Fibroblast of lung (primary cell): ENCODE results near the gene TNFSF13. TPM values are rescaled to one million over a fixed set of nuclear protein-coding genes. Genes with fewer than 3 reads are reported as not detected.
A peak's percentile ranks its signal among the peaks of the same experiment; 100 is the strongest.

Source experiments
- DNase-seq, 2 donors: peaks; one replicate each; pipeline versions ENCODE4 v3.0.0 to v3.0.0-alpha.2; 2010; ENCODE audit warnings: low read depth in 2 of 2
- H2AFZ ChIP-seq: 2 replicates; pipeline ENCODE4 v1.5.1; 2012; ENCODE audit warnings: low read length, control low read depth, inconsistent platforms
- H3K27ac ChIP-seq: 2 replicates; pipeline ENCODE4 v1.5.1; 2011; ENCODE audit warnings: low read length, control low read depth; ENCODE audit not compliant: insufficient read depth
- H3K27me3 ChIP-seq: 2 replicates; pipeline ENCODE4 v1.5.1; 2011; ENCODE audit warnings: mild to moderate bottlenecking, low read length; ENCODE audit not compliant: control insufficient read depth, insufficient read depth
- H3K36me3 ChIP-seq: 2 replicates; pipeline ENCODE4 v1.5.1; 2011; ENCODE audit warnings: low read length; ENCODE audit not compliant: control insufficient read depth, insufficient read depth
- H3K4me1 ChIP-seq: 2 replicates; pipeline ENCODE4 v1.5.1; 2011; ENCODE audit warnings: low read length; ENCODE audit not compliant: control insufficient read depth, insufficient read depth; ENCODE audit errors: extremely low read depth
- H3K4me2 ChIP-seq: 2 replicates; pipeline ENCODE4 v1.5.1; 2011; ENCODE audit warnings: low read length, control low read depth; ENCODE audit not compliant: insufficient read depth; ENCODE audit errors: extremely low read depth
- H3K4me3 ChIP-seq, 4 experiments: fragments of 200-600 bp in 1 of 4; sonication (generic) in 1 of 4; replicated peaks in 1 of 4; 2 replicates each; pipeline ENCODE4 v1.5.1; 2011 to 2016; ENCODE audit warnings: low read length in 4 of 4, low read depth in 3 of 4, mild to moderate bottlenecking in 3 of 4, control low read depth in 2 of 4, inconsistent platforms in 1 of 4, mixed read lengths in 1 of 4; ENCODE audit not compliant: insufficient read depth in 1 of 4; ENCODE audit errors: control extremely low read depth in 1 of 4
- H3K79me2 ChIP-seq: 2 replicates; pipeline ENCODE4 v1.5.1; 2012; ENCODE audit warnings: mild to moderate bottlenecking, low read length, inconsistent platforms; ENCODE audit not compliant: control insufficient read depth, insufficient read depth
- H3K9ac ChIP-seq: 2 replicates; pipeline ENCODE4 v1.5.1; 2011; ENCODE audit warnings: mild to moderate bottlenecking, low read length, control low read depth; ENCODE audit not compliant: insufficient read depth
- H3K9me3 ChIP-seq: 2 replicates; pipeline ENCODE4 v1.5.1; 2012; ENCODE audit warnings: low read depth, low read length; ENCODE audit not compliant: control insufficient read depth, insufficient read depth
- H4K20me1 ChIP-seq: 2 replicates; pipeline ENCODE4 v1.5.1; 2011; ENCODE audit warnings: low read length; ENCODE audit not compliant: control insufficient read depth, insufficient read depth; ENCODE audit errors: extremely low read depth
- EZH2 ChIP-seq: IDR thresholded peaks from 2 replicates; pipeline ENCODE4 v1.5.1; 2012; ENCODE audit warnings: low read length, control low read depth, mild to moderate bottlenecking; ENCODE audit errors: missing control alignments
- polyA plus RNA-seq, 2 donors: library from polyadenylated mRNA; depleted of rRNA in 1 of 2; stranded (reverse) in 1 of 2; unstranded in 1 of 2; fragments of >200 nt; gene quantifications; 2 replicates each; pipeline ENCODE4 v1.2.1, GENCODE V29; 2011 to 2012; ENCODE audit warnings: missing spikeins in 1 of 2
- total RNA-seq: library from RNA; depleted of rRNA; stranded (reverse); fragments of >200 nt; gene quantifications from 2 replicates; pipeline ENCODE4 v1.2.1, GENCODE V29; 2014
- TF ChIP-seq, protein P1 (sequence below), 2 donors: IDR thresholded peaks in 1 of 2; conservative IDR thresholded peaks in 1 of 2; 1 replicate in 1 of 2; 2 replicates in 1 of 2; pipeline ENCODE4 v1.5.1; 2011 to 2012; ENCODE audit warnings: low read length in 2 of 2, control low read depth in 1 of 2, inconsistent platforms in 1 of 2, low read depth in 1 of 2, mild to moderate bottlenecking in 1 of 2

TNFSF13 gene
- total and polyA plus RNA-seq, 2 donors (not counting 1 experiment from before 2014, with no cell fraction given) = 2.0 to 2.5 TPM

DNA sequence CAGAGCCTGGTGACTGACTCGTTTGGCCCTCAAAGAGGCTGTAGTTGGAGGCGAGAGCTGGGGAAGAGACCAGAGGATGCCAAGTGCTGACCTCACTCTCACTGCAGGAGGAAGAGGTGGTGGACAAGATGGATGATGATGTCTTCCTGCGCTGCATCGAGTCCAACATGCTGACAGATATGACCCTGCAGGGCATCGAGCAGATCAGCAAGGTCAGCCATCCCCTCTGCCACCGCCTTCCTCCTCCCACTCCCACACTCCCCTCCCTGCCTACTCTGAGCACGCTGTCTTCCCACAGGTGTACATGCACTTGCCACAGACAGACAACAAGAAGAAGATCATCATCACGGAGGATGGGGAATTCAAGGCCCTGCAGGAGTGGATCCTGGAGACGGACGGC lies 47.4 kb upstream of the TNFSF13 start:
- peak in 1 of 2 donors; percentile 14 for DNase-seq
- Histone ChIP-seq H3K79me2 (no peaks in the 10 kb centered on the region), H3K4me3 (no peak overlapping the region), H2AFZ (no peak overlapping the region), H3K4me2 (no peak overlapping the region), H3K36me3 (peaks cover 42% of the 10 kb centered on the region), H3K9me3 (no peaks in the 10 kb centered on the region), H3K4me1 (no peaks in the 10 kb centered on the region), H3K9ac (no peak overlapping the region), H3K27me3 (no peaks in the 10 kb centered on the region), H3K27ac (no peak overlapping the region), H4K20me1 (no peaks in the 10 kb centered on the region)
- TF ChIP-seq, protein P1, sequence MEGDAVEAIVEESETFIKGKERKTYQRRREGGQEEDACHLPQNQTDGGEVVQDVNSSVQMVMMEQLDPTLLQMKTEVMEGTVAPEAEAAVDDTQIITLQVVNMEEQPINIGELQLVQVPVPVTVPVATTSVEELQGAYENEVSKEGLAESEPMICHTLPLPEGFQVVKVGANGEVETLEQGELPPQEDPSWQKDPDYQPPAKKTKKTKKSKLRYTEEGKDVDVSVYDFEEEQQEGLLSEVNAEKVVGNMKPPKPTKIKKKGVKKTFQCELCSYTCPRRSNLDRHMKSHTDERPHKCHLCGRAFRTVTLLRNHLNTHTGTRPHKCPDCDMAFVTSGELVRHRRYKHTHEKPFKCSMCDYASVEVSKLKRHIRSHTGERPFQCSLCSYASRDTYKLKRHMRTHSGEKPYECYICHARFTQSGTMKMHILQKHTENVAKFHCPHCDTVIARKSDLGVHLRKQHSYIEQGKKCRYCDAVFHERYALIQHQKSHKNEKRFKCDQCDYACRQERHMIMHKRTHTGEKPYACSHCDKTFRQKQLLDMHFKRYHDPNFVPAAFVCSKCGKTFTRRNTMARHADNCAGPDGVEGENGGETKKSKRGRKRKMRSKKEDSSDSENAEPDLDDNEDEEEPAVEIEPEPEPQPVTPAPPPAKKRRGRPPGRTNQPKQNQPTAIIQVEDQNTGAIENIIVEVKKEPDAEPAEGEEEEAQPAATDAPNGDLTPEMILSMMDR (conservative IDR thresholded peaks at IDR 0.05 in 1 of 2, IDR thresholded peaks at IDR 0.05 in 1 of 2; ENCODE audit: low read depth in 1 of 2, low read length in 2 of 2) = no peak
- no peak for TF ChIP-seq EZH2

DNA sequence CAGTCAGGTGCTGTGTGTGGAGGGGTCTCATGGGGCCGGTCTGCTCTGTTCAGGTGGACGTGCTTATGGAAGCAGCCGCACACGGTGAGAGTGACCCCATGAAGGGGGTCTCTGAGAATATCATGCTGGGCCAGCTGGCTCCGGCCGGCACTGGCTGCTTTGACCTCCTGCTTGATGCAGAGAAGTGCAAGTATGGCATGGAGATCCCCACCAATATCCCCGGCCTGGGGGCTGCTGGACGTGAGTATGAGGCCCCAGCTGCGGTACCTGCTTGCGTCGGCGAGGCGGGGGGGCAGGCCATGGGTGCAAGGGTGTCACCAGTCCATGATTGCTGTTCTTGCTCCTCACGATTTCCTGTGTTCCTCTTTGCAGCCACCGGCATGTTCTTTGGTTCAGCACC lies 46.4 kb upstream of the TNFSF13 start:
- no peak overlapping the region for H3K27ac ChIP-seq
- H3K4me3 ChIP-seq = no peak overlapping the region
- H3K79me2 ChIP-seq = no peaks in the 10 kb centered on the region
- DNase-seq = no peak
- no peaks in the 10 kb centered on the region for H3K4me1 ChIP-seq
- no peak for TF ChIP-seq EZH2
- TF ChIP-seq, protein P1 (conservative IDR thresholded peaks at IDR 0.05 in 1 of 2, IDR thresholded peaks at IDR 0.05 in 1 of 2; ENCODE audit: low read depth in 1 of 2, low read length in 2 of 2) = no peak
- no peaks in the 10 kb centered on the region for H3K27me3 ChIP-seq
- H3K9me3 ChIP-seq = no peaks in the 10 kb centered on the region
- H4K20me1 ChIP-seq = no peaks in the 10 kb centered on the region
- H3K36me3 ChIP-seq = peaks cover 40% of the 10 kb centered on the region
- no peak overlapping the region for H3K4me2 ChIP-seq
- no peak overlapping the region for H3K9ac ChIP-seq
- no peak overlapping the region for H2AFZ ChIP-seq

DNA sequence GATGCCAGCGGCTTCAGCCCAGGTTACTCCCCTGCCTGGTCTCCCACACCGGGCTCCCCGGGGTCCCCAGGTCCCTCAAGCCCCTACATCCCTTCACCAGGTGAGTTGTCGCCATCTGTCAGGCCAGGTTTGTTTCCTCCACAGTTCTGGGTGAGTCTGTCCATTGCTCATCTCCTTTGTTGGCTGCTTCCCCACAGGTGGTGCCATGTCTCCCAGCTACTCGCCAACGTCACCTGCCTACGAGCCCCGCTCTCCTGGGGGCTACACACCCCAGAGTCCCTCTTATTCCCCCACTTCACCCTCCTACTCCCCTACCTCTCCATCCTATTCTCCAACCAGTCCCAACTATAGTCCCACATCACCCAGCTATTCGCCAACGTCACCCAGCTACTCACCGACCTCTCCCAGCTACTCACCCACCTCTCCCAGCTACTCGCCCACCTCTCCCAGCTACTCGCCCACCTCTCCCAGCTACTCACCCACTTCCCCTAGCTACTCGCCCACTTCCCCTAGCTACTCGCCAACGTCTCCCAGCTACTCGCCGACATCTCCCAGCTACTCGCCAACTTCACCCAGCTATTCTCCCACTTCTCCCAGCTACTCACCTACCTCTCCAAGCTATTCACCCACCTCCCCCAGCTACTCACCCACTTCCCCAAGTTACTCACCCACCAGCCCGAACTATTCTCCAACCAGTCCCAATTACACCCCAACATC lies 45.6 kb upstream of the TNFSF13 start:
- Histone ChIP-seq H3K27ac (no peak overlapping the region), H2AFZ (no peak overlapping the region), H4K20me1 (no peaks in the 10 kb centered on the region), H3K36me3 (peaks cover 40% of the 10 kb centered on the region), H3K4me3 (no peak overlapping the region), H3K9ac (peak overlapping the region; percentile 7), H3K27me3 (no peaks in the 10 kb centered on the region), H3K9me3 (no peaks in the 10 kb centered on the region), H3K79me2 (no peaks in the 10 kb centered on the region), H3K4me1 (no peaks in the 10 kb centered on the region), H3K4me2 (no peak overlapping the region)
- DNase-seq = no peak
- TF ChIP-seq, protein P1 (conservative IDR thresholded peaks at IDR 0.05 in 1 of 2, IDR thresholded peaks at IDR 0.05 in 1 of 2; ENCODE audit: low read depth in 1 of 2, low read length in 2 of 2) = no peak
- no peak for TF ChIP-seq EZH2
